ENCODE measurements around the gene NDST4. TPM values are rescaled to one million over a fixed set of nuclear protein-coding genes. Genes with fewer than 3 reads are reported as not detected.

The NDST4 gene
- total and polyA plus RNA-seq, 2 donors from 2014 or later: not detected

DNA sequence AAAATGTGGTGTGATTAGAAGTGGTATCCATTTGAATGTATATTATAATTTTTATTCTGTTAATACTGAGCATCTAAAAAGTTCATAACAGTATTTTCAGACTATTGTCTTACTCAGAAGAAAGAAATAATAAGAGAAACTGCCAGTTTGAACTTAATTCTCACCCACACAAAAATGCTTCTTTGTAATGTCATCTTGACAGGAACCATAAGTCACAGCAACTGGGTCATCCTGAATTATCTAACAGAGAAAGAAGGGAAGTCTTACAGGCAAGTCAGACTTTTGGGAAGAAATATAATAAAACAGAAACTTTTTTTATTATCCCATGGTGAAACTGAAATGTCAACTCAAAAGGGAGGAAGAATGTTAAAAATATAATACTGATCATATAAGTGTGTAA is 83.1 kb downstream of the NDST4 start:
- intact Hi-C loops (cut with DNase I): no loop called here
- Histone ChIP-seq H3K9me3 (ENCODE audit: control insufficient read depth in 2 of 3, insufficient read depth in 1 of 3, low read length in 3 of 3) (no peaks in the 10 kb centered on the region), H3K4me1 (ENCODE audit: control insufficient read depth in 2 of 3, insufficient read depth in 2 of 3, low read depth in 1 of 3, low read length in 3 of 3) (no peaks in the 10 kb centered on the region), H3K27me3 (ENCODE audit: control insufficient read depth, insufficient read depth, low read length) (no peaks in the 10 kb centered on the region), H3K27ac (ENCODE audit: low read depth in 2 of 2, low read length in 2 of 2) (no peak overlapping the region), H3K9ac (ENCODE audit: low read length in 3 of 3) (no peak overlapping the region), H3K4me3 (ENCODE audit: low read length in 3 of 3) (no peak overlapping the region), H3K36me3 (ENCODE audit: control insufficient read depth in 2 of 3, insufficient read depth in 3 of 3, low read length in 3 of 3) (no peaks in the 10 kb centered on the region)
- no peak for FAIRE-seq
- TF ChIP-seq, protein P1, sequence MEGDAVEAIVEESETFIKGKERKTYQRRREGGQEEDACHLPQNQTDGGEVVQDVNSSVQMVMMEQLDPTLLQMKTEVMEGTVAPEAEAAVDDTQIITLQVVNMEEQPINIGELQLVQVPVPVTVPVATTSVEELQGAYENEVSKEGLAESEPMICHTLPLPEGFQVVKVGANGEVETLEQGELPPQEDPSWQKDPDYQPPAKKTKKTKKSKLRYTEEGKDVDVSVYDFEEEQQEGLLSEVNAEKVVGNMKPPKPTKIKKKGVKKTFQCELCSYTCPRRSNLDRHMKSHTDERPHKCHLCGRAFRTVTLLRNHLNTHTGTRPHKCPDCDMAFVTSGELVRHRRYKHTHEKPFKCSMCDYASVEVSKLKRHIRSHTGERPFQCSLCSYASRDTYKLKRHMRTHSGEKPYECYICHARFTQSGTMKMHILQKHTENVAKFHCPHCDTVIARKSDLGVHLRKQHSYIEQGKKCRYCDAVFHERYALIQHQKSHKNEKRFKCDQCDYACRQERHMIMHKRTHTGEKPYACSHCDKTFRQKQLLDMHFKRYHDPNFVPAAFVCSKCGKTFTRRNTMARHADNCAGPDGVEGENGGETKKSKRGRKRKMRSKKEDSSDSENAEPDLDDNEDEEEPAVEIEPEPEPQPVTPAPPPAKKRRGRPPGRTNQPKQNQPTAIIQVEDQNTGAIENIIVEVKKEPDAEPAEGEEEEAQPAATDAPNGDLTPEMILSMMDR (IDR thresholded peaks at IDR 0.05; ENCODE audit: borderline replicate concordance, extremely low read depth, insufficient read depth): no peak
- DNase-seq: no peak

DNA sequence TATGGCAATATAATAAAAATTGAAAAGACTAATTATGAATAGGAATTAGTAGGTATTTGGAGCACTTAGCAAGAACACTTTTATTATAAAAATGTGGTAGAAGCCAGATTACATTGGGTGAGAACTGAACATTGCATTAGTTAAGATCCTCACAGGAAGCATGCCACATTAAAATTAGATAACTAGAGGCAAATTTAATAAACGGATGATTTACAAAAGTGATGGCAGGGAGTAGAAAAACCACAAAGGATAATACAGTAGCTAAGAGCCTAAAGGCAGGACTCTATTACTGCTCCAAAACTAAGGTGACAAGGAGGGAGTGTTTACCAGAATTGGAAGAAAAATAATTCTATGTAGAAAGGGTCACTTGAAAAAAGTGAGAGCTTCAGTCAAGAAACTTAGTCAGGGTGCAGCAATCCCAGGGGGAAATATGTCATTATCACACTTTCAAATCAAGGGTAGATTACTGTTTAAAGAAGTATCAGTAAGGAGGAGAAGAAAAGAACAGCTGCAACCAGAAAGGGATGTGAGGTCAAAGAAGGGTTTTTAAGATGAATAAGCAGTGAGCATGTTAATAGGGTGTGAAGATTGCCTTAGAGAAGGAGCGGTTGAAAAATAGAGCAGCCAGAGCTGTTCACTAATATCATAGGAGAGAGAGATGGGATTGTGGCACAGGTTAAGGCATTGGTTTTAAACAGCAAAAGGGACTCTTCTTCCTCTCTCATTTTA is 84.6 kb downstream of the NDST4 start:
- no peaks in the 10 kb centered on the region for H3K9me3 ChIP-seq (ENCODE audit: control insufficient read depth in 2 of 3, insufficient read depth in 1 of 3, low read length in 3 of 3)
- TF ChIP-seq, protein P1 (IDR thresholded peaks at IDR 0.05; ENCODE audit: borderline replicate concordance, extremely low read depth, insufficient read depth): no peak
- H3K4me3 ChIP-seq (ENCODE audit: low read length in 3 of 3): no peak overlapping the region
- FAIRE-seq (no peak), DNase-seq (no peak)
- H3K27ac ChIP-seq (ENCODE audit: low read depth in 2 of 2, low read length in 2 of 2): no peak overlapping the region
- no peaks in the 10 kb centered on the region for H3K36me3 ChIP-seq (ENCODE audit: control insufficient read depth in 2 of 3, insufficient read depth in 3 of 3, low read length in 3 of 3)
- H3K27me3 ChIP-seq (ENCODE audit: control insufficient read depth, insufficient read depth, low read length): no peaks in the 10 kb centered on the region
- no peak overlapping the region for H3K9ac ChIP-seq (ENCODE audit: low read length in 3 of 3)
- no peaks in the 10 kb centered on the region for H3K4me1 ChIP-seq (ENCODE audit: control insufficient read depth in 2 of 3, insufficient read depth in 2 of 3, low read depth in 1 of 3, low read length in 3 of 3)
- intact Hi-C loops (cut with DNase I): no loop called here

DNA sequence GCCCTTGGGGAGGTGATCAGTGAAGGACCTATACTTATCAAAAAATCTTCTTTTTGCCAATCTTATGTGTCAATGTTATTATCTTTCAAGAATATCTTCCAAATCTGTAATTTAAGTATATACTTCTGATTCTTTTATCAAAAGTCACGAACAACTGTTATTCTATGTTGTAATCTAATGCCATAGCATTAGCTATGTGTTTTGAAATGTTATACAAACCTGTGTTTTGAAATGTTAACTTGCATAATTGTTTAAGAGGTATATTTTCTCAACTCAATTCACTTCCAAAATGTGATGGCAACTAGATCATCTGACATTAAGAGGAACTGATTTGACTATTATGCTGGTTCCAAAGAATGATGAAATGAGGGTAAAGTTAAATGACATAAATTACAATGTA is 113.5 kb downstream of the NDST4 start:
- FAIRE-seq (no peak), DNase-seq (no peak)
- H3K4me3 ChIP-seq (ENCODE audit: low read length in 3 of 3): no peak overlapping the region
- H3K27me3 ChIP-seq (ENCODE audit: control insufficient read depth, insufficient read depth, low read length): no peaks in the 10 kb centered on the region
- intact Hi-C loops (cut with DNase I): no loop called here
- TF ChIP-seq, protein P1 (IDR thresholded peaks at IDR 0.05; ENCODE audit: borderline replicate concordance, extremely low read depth, insufficient read depth): no peak
- H3K9ac ChIP-seq (ENCODE audit: low read length in 3 of 3): no peak overlapping the region
- H3K4me1 ChIP-seq (ENCODE audit: control insufficient read depth in 2 of 3, insufficient read depth in 2 of 3, low read depth in 1 of 3, low read length in 3 of 3): no peaks in the 10 kb centered on the region
- H3K36me3 ChIP-seq (ENCODE audit: control insufficient read depth in 2 of 3, insufficient read depth in 3 of 3, low read length in 3 of 3): no peaks in the 10 kb centered on the region
- no peaks in the 10 kb centered on the region for H3K9me3 ChIP-seq (ENCODE audit: control insufficient read depth in 2 of 3, insufficient read depth in 1 of 3, low read length in 3 of 3)
- H3K27ac ChIP-seq (ENCODE audit: low read depth in 2 of 2, low read length in 2 of 2): no peak overlapping the region

DNA sequence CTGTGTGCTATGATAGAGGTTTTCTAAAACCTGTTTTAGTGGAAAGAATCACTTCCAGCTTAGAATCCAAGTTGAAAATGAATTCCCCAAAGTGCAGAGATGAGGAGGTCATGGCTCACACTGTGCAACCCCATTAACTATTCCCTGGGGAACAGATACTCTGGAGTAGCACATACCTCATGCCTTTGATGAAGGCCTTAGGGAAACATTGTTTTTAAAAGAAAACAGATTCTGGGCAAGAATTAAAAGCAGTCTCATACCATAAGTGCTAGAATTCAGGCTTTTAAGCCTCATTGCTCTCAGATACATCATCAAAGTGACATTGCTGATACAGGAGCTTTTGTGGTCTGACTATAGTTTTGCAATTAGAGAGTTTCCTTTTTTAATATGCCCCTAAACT is 115.1 kb downstream of the NDST4 start:
- intact Hi-C loops (cut with DNase I): no loop called here
- TF ChIP-seq, protein P1 (IDR thresholded peaks at IDR 0.05; ENCODE audit: borderline replicate concordance, extremely low read depth, insufficient read depth): no peak
- Histone ChIP-seq H3K9ac (ENCODE audit: low read length in 3 of 3) (no peak overlapping the region), H3K36me3 (ENCODE audit: control insufficient read depth in 2 of 3, insufficient read depth in 3 of 3, low read length in 3 of 3) (no peaks in the 10 kb centered on the region), H3K4me1 (ENCODE audit: control insufficient read depth in 2 of 3, insufficient read depth in 2 of 3, low read depth in 1 of 3, low read length in 3 of 3) (no peaks in the 10 kb centered on the region), H3K27me3 (ENCODE audit: control insufficient read depth, insufficient read depth, low read length) (no peaks in the 10 kb centered on the region), H3K27ac (ENCODE audit: low read depth in 2 of 2, low read length in 2 of 2) (no peak overlapping the region), H3K4me3 (ENCODE audit: low read length in 3 of 3) (no peak overlapping the region), H3K9me3 (ENCODE audit: control insufficient read depth in 2 of 3, insufficient read depth in 1 of 3, low read length in 3 of 3) (no peaks in the 10 kb centered on the region)
- no peak for DNase-seq
- FAIRE-seq: no peak

All from kidney (tissue), 14 donors.